NCI-H187 treated with DMSO at 0.1 percent for 48 hours (cell line): ENCODE data around the gene PHACTR3.

Source experiments
- DNase-seq: peaks from one replicate; lab custom pipeline; 2025; lab: John Stamatoyannopoulos, UW

The PHACTR3 gene

GRCh38 chr20:59814840-59815340 is 210.6 kb downstream of the PHACTR3 start:
- no peak for DNase-seq

GRCh38 chr20:59816146-59816738 is 211.9 kb downstream of the PHACTR3 start:
- no peak for DNase-seq

- no peak for DNase-seq
Measured at GRCh38 chr20:59817406-59817805, 213.1 kb downstream of the PHACTR3 start.

- no peak for DNase-seq
Measured at GRCh38 chr20:59817846-59818615, 213.7 kb downstream of the PHACTR3 start.

- no peak for DNase-seq
Measured at GRCh38 chr20:59818911-59819310, 214.6 kb downstream of the PHACTR3 start.

- DNase-seq = no peak
Measured at GRCh38 chr20:59819496-59820203, 215.3 kb downstream of the PHACTR3 start.

GRCh38 chr20:59820204-59821041 is 216.1 kb downstream of the PHACTR3 start:
- peak; percentile 54 for DNase-seq

- DNase-seq = no peak
Measured at GRCh38 chr20:59821201-59821600, 216.9 kb downstream of the PHACTR3 start.

- no peak for DNase-seq
Measured at GRCh38 chr20:59821788-59822187, 217.4 kb downstream of the PHACTR3 start.

- no peak for DNase-seq
Measured at GRCh38 chr20:59822291-59823029, 218.1 kb downstream of the PHACTR3 start.

- no peak for DNase-seq
Measured at GRCh38 chr20:59823030-59823423, 218.7 kb downstream of the PHACTR3 start.

GRCh38 chr20:59823491-59824259 is 219.3 kb downstream of the PHACTR3 start:
- no peak for DNase-seq

GRCh38 chr20:59824711-59825562 is 220.6 kb downstream of the PHACTR3 start:
- DNase-seq = no peak

- no peak for DNase-seq
Measured at GRCh38 chr20:59825563-59825920, 221.2 kb downstream of the PHACTR3 start.

- peak; percentile 97 for DNase-seq
Measured at GRCh38 chr20:59825944-59826759, 221.8 kb downstream of the PHACTR3 start.

GRCh38 chr20:59827138-59828056 is 223.1 kb downstream of the PHACTR3 start:
- no peak for DNase-seq
